ENCODE results near the gene SLC28A1.

Gene SLC28A1

GRCh38 chr15:84992157-84992944, 107.9 kb downstream of the SLC28A1 start:
- peak; percentile 65 for DNase-seq
- Histone ChIP-seq H3K4me3 (ENCODE audit: low read depth, low read length) (no peak overlapping the region), H3K27me3 (replicated peaks) (no peaks in the 10 kb centered on the region), H3K27ac (no peak overlapping the region), H3K36me3 (replicated peaks) (no peaks in the 10 kb centered on the region)
- in situ Hi-C loops (cut with HindIII; ENCODE audit: low pct_ligation_motif_present, low sequenced_read_pairs): no loop called here
- TF ChIP-seq CTCF (IDR thresholded peaks at IDR 0.05; ENCODE audit: low read depth, low read length, missing control alignments): no peak
